Measurements from ENCODE around the gene P4HA2.

GRCh38 chr5:132238169-132238744 is 10.6 kb upstream of the P4HA2 start:
- TF ChIP-seq BRCA1 (CRISPR knock-in tag; IDR thresholded peaks at IDR 0.05) (no peak), ZNF501 (CRISPR knock-in tag; IDR thresholded peaks at IDR 0.05) (no peak), ZBTB33 (CRISPR knock-in tag; IDR thresholded peaks at IDR 0.05) (no peak), HDAC2 (CRISPR knock-in tag; IDR thresholded peaks at IDR 0.05) (no peak), CSRNP2 (CRISPR knock-in tag; conservative IDR thresholded peaks at IDR 0.05; ENCODE audit: low read depth) (no peak), ZNF263 (CRISPR knock-in tag; IDR thresholded peaks at IDR 0.05) (no peak), CSRNP1 (CRISPR knock-in tag; IDR thresholded peaks at IDR 0.05) (no peak), FOXP1 (IDR thresholded peaks at IDR 0.05) (no peak), FOXP1 (CRISPR knock-in tag; IDR thresholded peaks at IDR 0.05) (no peak), NFYB (CRISPR knock-in tag; IDR thresholded peaks at IDR 0.05) (no peak), NPAS2 (CRISPR knock-in tag; IDR thresholded peaks at IDR 0.05; ENCODE audit: borderline replicate concordance) (no peak), CHD2 (IDR thresholded peaks at IDR 0.05; ENCODE audit: low read depth, low read length) (no peak), MEIS1 (CRISPR knock-in tag; IDR thresholded peaks at IDR 0.05; ENCODE audit: borderline replicate concordance) (no peak), JUND (CRISPR knock-in tag; IDR thresholded peaks at IDR 0.05) (no peak), BCL3 (CRISPR knock-in tag; IDR thresholded peaks at IDR 0.05) (no peak)
